Measurements from ENCODE around the gene CENPT.

GRCh38 chr16:67892375-67892774, 44.9 kb upstream of the CENPT start:
- TF ChIP-seq POLR2A (IDR thresholded peaks at IDR 0.05; ENCODE audit: control extremely low read depth in 1 of 2, low read depth in 2 of 2, low read length in 2 of 2) (no peak), EZH2 (IDR thresholded peaks at IDR 0.05; ENCODE audit: low read depth, low read length, severe bottlenecking) (no peak), RFX5 (IDR thresholded peaks at IDR 0.05; ENCODE audit: borderline replicate concordance, low read depth, low read length) (no peak), ATF2 (IDR thresholded peaks at IDR 0.05; ENCODE audit: low read length) (no peak), POLR2AphosphoS5 (IDR thresholded peaks at IDR 0.05; ENCODE audit: low read depth, low read length) (no peak), CTCF (IDR thresholded peaks at IDR 0.05; ENCODE audit: control extremely low read depth in 1 of 3, insufficient read depth in 1 of 3, low read depth in 1 of 3, low read length in 3 of 3) (no peak)
